Measurements from ENCODE around the gene ELOVL5.
"Not testable (repeated sequence)": the region's sequence is repeated elsewhere in the genome, so short reads cannot be mapped to it uniquely, and the experiment has no call there.

Gene ELOVL5

GRCh38 chr6:53352360-53352759, 3.6 kb upstream of the ELOVL5 start:
- TF ChIP-seq CTCF (IDR thresholded peaks at IDR 0.05; ENCODE audit: insufficient read depth, low read depth, low read length, missing control alignments) = no peak
- no peak for DNase-seq (ENCODE audit: low read depth)
- H3K4me3 ChIP-seq (ENCODE audit: low read length) = no peak overlapping the region

- H3K4me3 ChIP-seq (ENCODE audit: low read length) = peak overlapping the region; percentile 78
- DNase-seq (ENCODE audit: low read depth) = no peak
- TF ChIP-seq CTCF (IDR thresholded peaks at IDR 0.05; ENCODE audit: insufficient read depth, low read depth, low read length, missing control alignments) = no peak
Measured at GRCh38 chr6:53349209-53349693, 501 bp upstream of the ELOVL5 start.

DNA sequence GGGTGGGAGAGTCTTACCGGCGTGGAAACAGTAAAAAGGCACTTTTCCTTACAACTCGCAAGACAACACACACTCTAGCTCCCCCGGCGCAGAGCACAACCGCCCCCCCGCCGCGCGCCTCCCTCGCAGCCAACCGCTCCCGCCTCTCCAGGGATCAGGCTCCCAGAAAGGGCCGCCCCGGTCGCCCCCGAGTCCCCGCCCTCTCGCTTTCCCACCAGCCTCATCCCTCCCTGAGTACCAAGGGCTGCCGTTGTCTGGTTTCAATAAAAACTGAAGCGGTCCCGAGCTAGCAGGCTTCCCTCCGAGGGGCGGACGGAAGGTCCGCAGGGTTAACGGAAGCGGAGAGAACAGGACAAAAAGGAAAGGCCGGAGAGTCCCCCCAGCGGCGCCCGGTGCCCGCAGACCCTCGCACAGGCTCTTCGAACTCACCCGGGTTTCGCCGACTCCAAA, 804 bp downstream of the ELOVL5 start:
- peak; percentile 54 for DNase-seq (ENCODE audit: low read depth)
- peak overlapping the region; percentile 78 for H3K4me3 ChIP-seq (ENCODE audit: low read length)
- no peak for TF ChIP-seq CTCF (IDR thresholded peaks at IDR 0.05; ENCODE audit: insufficient read depth, low read depth, low read length, missing control alignments)

GRCh38 chr6:53347250-53347920, 1.4 kb downstream of the ELOVL5 start:
- peak; percentile 72 for DNase-seq (ENCODE audit: low read depth)
- peak overlapping the region; percentile 78 for H3K4me3 ChIP-seq (ENCODE audit: low read length)
- no peak for TF ChIP-seq CTCF (IDR thresholded peaks at IDR 0.05; ENCODE audit: insufficient read depth, low read depth, low read length, missing control alignments)

DNA sequence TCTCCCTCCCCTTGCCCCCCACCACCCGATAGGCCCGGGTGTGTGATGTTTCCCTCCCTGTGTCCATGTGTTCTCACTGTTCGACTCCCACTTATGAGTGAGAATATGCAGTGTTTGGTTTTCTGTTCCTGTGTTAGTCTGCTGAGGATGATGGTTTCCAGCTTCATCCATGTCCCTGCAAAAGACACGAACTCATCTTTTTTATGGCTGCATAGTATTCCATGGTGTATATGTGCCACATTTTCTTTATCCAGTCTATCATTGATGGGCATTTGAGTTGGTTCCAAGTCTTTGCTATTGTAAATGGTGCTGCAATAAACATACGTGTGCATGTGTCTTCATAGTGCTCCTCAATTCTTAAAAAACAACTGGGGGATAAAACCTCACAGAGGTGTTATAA, 2.7 kb downstream of the ELOVL5 start:
- H3K4me3 ChIP-seq (ENCODE audit: low read length); DNase-seq (ENCODE audit: low read depth): not testable (repeated sequence)

DNA sequence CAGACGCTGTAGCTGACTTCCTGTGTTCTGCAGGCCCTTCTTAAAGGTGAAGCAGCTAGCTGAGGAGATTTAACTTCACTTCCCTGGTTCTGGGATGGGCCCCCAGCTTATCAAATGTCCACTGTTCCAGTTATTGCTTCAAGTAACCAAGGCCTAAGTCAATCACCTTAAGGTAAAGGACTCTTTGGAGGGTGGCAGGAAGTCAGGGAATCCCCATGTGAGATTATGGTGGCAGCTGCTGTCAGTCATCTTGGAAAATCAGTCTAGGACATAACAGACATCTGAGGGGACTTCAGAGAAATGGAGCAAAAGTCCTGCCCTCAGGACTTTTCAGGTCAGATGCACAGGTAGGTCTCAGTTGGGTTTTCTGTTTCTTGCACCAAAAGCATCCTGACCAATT, 3.8 kb downstream of the ELOVL5 start:
- H3K4me3 ChIP-seq (ENCODE audit: low read length) = no peak overlapping the region
- DNase-seq (ENCODE audit: low read depth) = no peak
- TF ChIP-seq CTCF (IDR thresholded peaks at IDR 0.05; ENCODE audit: insufficient read depth, low read depth, low read length, missing control alignments) = no peak

DNA sequence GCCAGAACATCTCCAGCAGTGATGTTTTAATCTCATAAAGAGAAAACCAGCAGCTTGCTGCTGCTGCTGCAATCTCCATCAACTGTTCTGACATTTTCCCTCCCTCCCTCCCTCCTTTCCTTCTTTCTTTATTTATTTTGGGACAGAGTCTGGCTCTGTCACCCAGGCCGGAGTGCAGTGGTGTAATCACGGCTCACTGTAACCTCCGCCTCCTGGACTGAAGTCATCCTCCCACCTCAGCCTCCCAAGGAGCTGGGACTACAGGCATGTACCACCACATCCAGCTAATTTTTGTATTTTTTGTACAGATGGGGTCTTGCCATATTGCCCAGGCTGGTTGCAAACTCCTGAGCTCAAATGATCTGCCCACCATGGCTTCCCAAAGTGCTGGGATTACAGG, 5.7 kb downstream of the ELOVL5 start:
- no peak overlapping the region for H3K4me3 ChIP-seq (ENCODE audit: low read length)
- no peak for DNase-seq (ENCODE audit: low read depth)
- TF ChIP-seq CTCF (IDR thresholded peaks at IDR 0.05; ENCODE audit: insufficient read depth, low read depth, low read length, missing control alignments) = no peak

Data from epithelial cell of esophagus (primary cell).